OCI-LY1 (cell line): Measurements from ENCODE around the gene PAGE2B.

ENCODE experiments used
- EZH2 ChIP-seq: fragments of 200-600 bp; sonication (generic), shearing (Covaris generic); IDR thresholded peaks from 2 replicates; pipeline ENCODE4 v1.8.0; 2017; ENCODE audit warnings: borderline replicate concordance, mixed run types, mild to moderate bottlenecking, antibody characterized with exemption, low read length, moderate library complexity, mixed read lengths
- TF ChIP-seq, protein P1 (sequence below): fragments of 200-600 bp; sonication (generic), shearing (Covaris generic); IDR thresholded peaks from 2 replicates; pipeline ENCODE4 v1.5.1; 2017; ENCODE audit warnings: mild to moderate bottlenecking, antibody characterized with exemption, low read length, moderate library complexity, mixed read lengths

DNA sequence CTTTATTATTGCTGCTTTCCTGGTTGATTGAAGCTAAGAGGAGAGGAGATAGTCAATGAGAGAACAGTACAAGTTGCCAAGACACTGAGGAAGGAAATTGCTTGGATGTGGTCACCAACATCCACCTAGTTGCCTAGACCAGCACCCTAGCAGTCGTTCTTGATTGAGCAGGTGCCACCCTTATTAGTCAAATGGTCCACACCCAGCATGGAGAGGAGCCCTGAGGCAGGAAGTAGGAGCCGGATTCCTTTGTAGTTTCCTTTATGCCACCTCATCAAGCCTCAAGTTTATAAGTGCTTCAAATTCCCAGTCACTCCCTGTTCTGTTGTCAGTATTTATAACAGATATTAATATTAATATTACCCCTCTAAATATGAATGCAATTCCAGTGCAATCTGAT lies 33.1 kb downstream of the PAGE2B start:
- TF ChIP-seq, protein P1, sequence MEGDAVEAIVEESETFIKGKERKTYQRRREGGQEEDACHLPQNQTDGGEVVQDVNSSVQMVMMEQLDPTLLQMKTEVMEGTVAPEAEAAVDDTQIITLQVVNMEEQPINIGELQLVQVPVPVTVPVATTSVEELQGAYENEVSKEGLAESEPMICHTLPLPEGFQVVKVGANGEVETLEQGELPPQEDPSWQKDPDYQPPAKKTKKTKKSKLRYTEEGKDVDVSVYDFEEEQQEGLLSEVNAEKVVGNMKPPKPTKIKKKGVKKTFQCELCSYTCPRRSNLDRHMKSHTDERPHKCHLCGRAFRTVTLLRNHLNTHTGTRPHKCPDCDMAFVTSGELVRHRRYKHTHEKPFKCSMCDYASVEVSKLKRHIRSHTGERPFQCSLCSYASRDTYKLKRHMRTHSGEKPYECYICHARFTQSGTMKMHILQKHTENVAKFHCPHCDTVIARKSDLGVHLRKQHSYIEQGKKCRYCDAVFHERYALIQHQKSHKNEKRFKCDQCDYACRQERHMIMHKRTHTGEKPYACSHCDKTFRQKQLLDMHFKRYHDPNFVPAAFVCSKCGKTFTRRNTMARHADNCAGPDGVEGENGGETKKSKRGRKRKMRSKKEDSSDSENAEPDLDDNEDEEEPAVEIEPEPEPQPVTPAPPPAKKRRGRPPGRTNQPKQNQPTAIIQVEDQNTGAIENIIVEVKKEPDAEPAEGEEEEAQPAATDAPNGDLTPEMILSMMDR, result no peak
- TF ChIP-seq EZH2, result no peak
